Ovary (tissue), 9 donors: ENCODE results near the gene BAHCC1. TPM values are rescaled to one million over a fixed set of nuclear protein-coding genes. Genes with fewer than 3 reads are reported as not detected.
A peak's percentile ranks its signal among the peaks of the same experiment; 100 is the strongest.

Source experiments
- DNase-seq, 5 donors: peaks; one replicate each; pipeline ENCODE4 v3.0.0-alpha.2; 2019 to 2020
- H3K27ac ChIP-seq, 2 donors: fragments of 200-600 bp; one replicate each; pipeline versions ENCODE4 v1.5.1 to v1.8.0; 2019 to 2022
- H3K27me3 ChIP-seq: fragments of 200-600 bp; one replicate; pipeline ENCODE4 v1.8.0; 2022
- H3K36me3 ChIP-seq: fragments of 200-600 bp; sonication (generic); one replicate; pipeline ENCODE4 v1.5.1; 2019
- H3K4me1 ChIP-seq: one replicate; pipeline ENCODE4 v1.8.1; 2013; ENCODE audit warnings: mild to moderate bottlenecking, moderate library complexity; ENCODE audit not compliant: insufficient read depth
- H3K4me3 ChIP-seq: fragments of 200-600 bp; sonication (generic); one replicate; pipeline ENCODE4 v1.5.1; 2017
- H3K9me3 ChIP-seq, 2 donors: fragments of 200-600 bp in 1 of 2; sonication (generic) in 1 of 2; one replicate each; pipeline versions ENCODE4 v1.5.1 to v1.8.1; 2013 to 2019; ENCODE audit warnings: mild to moderate bottlenecking in 1 of 2, moderate library complexity in 1 of 2
- CTCF ChIP-seq, 3 donors: fragments of 450-650 bp in 2 of 3; fragments of 200-600 bp in 1 of 3; IDR thresholded peaks; one replicate each; pipeline versions ENCODE4 v1.5.1 to v1.8.0; 2016 to 2022; ENCODE audit warnings: antibody characterized with exemption in 3 of 3, mild to moderate bottlenecking in 1 of 3
- EP300 ChIP-seq: sonication (generic); formaldehyde crosslinking; IDR thresholded peaks from one replicate; pipeline ENCODE4 v1.6.1; 2017; ENCODE audit warnings: antibody characterized with exemption
- POLR2A ChIP-seq: fragments of 450-650 bp; IDR thresholded peaks from one replicate; pipeline ENCODE4 v1.6.1; 2017; ENCODE audit warnings: antibody characterized with exemption, mild to moderate bottlenecking, moderate library complexity
- WGBS, 3 donors: extraction: QIAGEN DNeasy Blood & Tissue Kit in 1 of 3; methylation state at CpG; one replicate each; pipeline versions ENCODE4 v1.1.5 to v1.1.7; 2013 to 2017; 5-methylcytosine and 5-hydroxymethylcytosine counted together
- intact Hi-C, 4 donors: fragments of 100-400 bp; cut with DNase I; formaldehyde crosslinking; loops; one replicate each; pipeline versions ENCODE4 v1.11.0 to v1.15.1; 2022 to 2023
- polyA plus RNA-seq, 2 donors: library from polyadenylated mRNA; stranded (reverse); fragments of 200-250 nt in 1 of 2; fragments of 350-450 nt in 1 of 2; fragmentation: Illumina TruSeq in 1 of 2; extraction: RNeasy Lipid Tissue Mini Kit (QIAGEN cat#74804) in 1 of 2; gene quantifications; one replicate each; pipeline ENCODE4 v1.2.3, GENCODE V29; 2013 to 2014
- total RNA-seq, 7 donors: library from RNA; depleted of rRNA in 2 of 7; stranded (reverse); fragments of >200 nt in 2 of 7; fragmentation: NEBNext Ultra II Directional in 3 of 7; extraction: Animal tissue kit (Norgen Biotek cat#: 25700) in 3 of 7; gene quantifications; one replicate each; pipeline versions ENCODE4 v1.1.0 to v1.2.4, GENCODE V29; 2016 to 2023
- donor health status: DM: no; HTN: no; CAD: no; lungs with moderate emphysema.
- donor health status: DM: no; HTN: no; CAD: no.
- donor health status: Bipolar disorder and iron deficiency.
- donor health status: DM: yes; HTN: yes; CAD: no.
- donor health status: DM: no; HTN: no; CAD: no.
- donor health status: DM: yes; HTN: yes; CAD: no.

The BAHCC1 gene
- total and polyA plus RNA-seq, 9 donors = 1.9 to 31.9 (median 18.4) TPM

- intact Hi-C loops = loop anchor here in 3 of 4 donors (5.0 to 10.0 kb wide), 3 partner anchors 80 to 110 kb away; partner anchors contain the start of gene ACTG1 (in 1 of the 3)
- Histone ChIP-seq H3K27me3 (no peaks in the 10 kb centered on the region), H3K9me3 (no peaks in the 10 kb centered on the region), H3K4me3 (no peak overlapping the region), H3K27ac (peak overlapping the region; percentile 4 to 37), H3K4me1 (peaks cover 30% of the 10 kb centered on the region), H3K36me3 (no peaks in the 10 kb centered on the region)
- no peak for TF ChIP-seq EP300
- TF ChIP-seq POLR2A = no peak
- no peak for TF ChIP-seq CTCF (IDR thresholded peaks at IDR 0.05)
- peak in 1 of 5 donors; percentile 58 for DNase-seq
- WGBS, 3 donors = 72 to 82% (median 77%) methylated on average over 16 to 19 of the region's 19 CpGs
These were observed 6.7 kb downstream of the BAHCC1 start for GRCh38 chr17:81401723-81402529.

GRCh38 chr17:81402530-81402941 is 7.3 kb downstream of the BAHCC1 start:
- Histone ChIP-seq H3K4me1 (peaks cover 30% of the 10 kb centered on the region), H3K27ac (peak overlapping the region in 1 of 2 donors; percentile 10), H3K27me3 (no peaks in the 10 kb centered on the region), H3K4me3 (no peak overlapping the region), H3K36me3 (no peaks in the 10 kb centered on the region), H3K9me3 (no peaks in the 10 kb centered on the region)
- WGBS, 3 donors = 78 to 87% (median 83%) methylated on average over 9 of the region's 9 CpGs
- TF ChIP-seq EP300 = no peak
- no peak for TF ChIP-seq POLR2A
- no peak for TF ChIP-seq CTCF (IDR thresholded peaks at IDR 0.05)
- intact Hi-C loops = loop anchor here in 3 of 4 donors (5.0 to 10.0 kb wide), 3 partner anchors 80 to 110 kb away; partner anchors contain the start of gene ACTG1 (in 1 of the 3)
- DNase-seq = no peak

- WGBS, 3 donors = 80 to 88% (median 85%) methylated on average over 9 of the region's 9 CpGs
- Histone ChIP-seq H3K4me1 (peaks cover 29% of the 10 kb centered on the region), H3K27me3 (no peaks in the 10 kb centered on the region), H3K9me3 (no peaks in the 10 kb centered on the region), H3K27ac (peak overlapping the region in 1 of 2 donors; percentile 10), H3K36me3 (no peaks in the 10 kb centered on the region), H3K4me3 (no peak overlapping the region)
- DNase-seq = no peak
- no peak for TF ChIP-seq POLR2A
- TF ChIP-seq EP300 = no peak
- no peak for TF ChIP-seq CTCF (IDR thresholded peaks at IDR 0.05)
- intact Hi-C loops = loop anchor here in 3 of 4 donors (5.0 to 10.0 kb wide), 3 partner anchors 79 to 109 kb away; partner anchors contain the start of gene ACTG1 (in 1 of the 3)
These were observed 7.8 kb downstream of the BAHCC1 start for GRCh38 chr17:81402981-81403467.

- H3K4me1 ChIP-seq = peaks cover 26% of the 10 kb centered on the region
- TF ChIP-seq POLR2A (no peak), CTCF (IDR thresholded peaks at IDR 0.05) (no peak), EP300 (no peak)
- WGBS, 3 donors = 24 to 31% (median 28%) methylated on average over 39 of the region's 39 CpGs
- H3K27me3 ChIP-seq = no peaks in the 10 kb centered on the region
- no peaks in the 10 kb centered on the region for H3K9me3 ChIP-seq
- no peaks in the 10 kb centered on the region for H3K36me3 ChIP-seq
- intact Hi-C loops = loop anchor here in 3 of 4 donors (5.0 to 10.0 kb wide), 3 partner anchors 78 to 108 kb away; partner anchors contain the start of gene ACTG1 (in 1 of the 3)
- peak overlapping the region; percentile 17 for H3K4me3 ChIP-seq
- peak in 2 of 5 donors; percentile 58 to 62 for DNase-seq
- peak overlapping the region; percentile 68 to 69 for H3K27ac ChIP-seq
These were observed 8.6 kb downstream of the BAHCC1 start for GRCh38 chr17:81403671-81404534.
